Testis (tissue), 2 donors: ENCODE data around the gene RBM22.

Experiments
- POLR2A ChIP-seq: fragments of 450-650 bp; IDR thresholded peaks from one replicate; pipeline ENCODE4 v1.6.1; 2017; ENCODE audit warnings: antibody characterized with exemption, mild to moderate bottlenecking, moderate library complexity
- TF ChIP-seq, protein P1 (sequence below), 3 experiments: fragments of 450-650 bp in 2 of 3; fragments of 200-600 bp in 1 of 3; sonication (generic) in 1 of 3; IDR thresholded peaks; one replicate each; pipeline ENCODE4 v1.5.1; 2016 to 2019; ENCODE audit warnings: antibody characterized with exemption in 3 of 3, mild to moderate bottlenecking in 2 of 3, moderate library complexity in 1 of 3

DNA sequence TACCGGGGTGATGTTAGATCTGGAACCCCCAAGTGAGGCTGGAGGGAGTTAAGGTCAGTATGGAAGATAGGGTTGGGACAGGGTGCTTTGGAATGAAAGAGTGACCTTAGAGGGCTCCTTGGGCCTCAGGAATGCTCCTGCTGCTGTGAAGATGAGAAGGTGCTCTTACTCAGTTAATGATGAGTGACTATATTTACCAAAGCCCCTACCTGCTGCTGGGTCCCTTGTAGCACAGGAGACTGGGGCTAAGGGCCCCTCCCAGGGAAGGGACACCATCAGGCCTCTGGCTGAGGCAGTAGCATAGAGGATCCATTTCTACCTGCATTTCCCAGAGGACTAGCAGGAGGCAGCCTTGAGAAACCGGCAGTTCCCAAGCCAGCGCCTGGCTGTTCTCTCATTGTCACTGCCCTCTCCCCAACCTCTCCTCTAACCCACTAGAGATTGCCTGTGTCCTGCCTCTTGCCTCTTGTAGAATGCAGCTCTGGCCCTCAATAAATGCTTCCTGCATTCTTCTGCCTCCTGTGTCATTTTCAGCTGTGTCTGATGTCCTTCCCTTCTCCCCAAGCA lies 42.1 kb downstream of the RBM22 start:
- TF ChIP-seq, protein P1, sequence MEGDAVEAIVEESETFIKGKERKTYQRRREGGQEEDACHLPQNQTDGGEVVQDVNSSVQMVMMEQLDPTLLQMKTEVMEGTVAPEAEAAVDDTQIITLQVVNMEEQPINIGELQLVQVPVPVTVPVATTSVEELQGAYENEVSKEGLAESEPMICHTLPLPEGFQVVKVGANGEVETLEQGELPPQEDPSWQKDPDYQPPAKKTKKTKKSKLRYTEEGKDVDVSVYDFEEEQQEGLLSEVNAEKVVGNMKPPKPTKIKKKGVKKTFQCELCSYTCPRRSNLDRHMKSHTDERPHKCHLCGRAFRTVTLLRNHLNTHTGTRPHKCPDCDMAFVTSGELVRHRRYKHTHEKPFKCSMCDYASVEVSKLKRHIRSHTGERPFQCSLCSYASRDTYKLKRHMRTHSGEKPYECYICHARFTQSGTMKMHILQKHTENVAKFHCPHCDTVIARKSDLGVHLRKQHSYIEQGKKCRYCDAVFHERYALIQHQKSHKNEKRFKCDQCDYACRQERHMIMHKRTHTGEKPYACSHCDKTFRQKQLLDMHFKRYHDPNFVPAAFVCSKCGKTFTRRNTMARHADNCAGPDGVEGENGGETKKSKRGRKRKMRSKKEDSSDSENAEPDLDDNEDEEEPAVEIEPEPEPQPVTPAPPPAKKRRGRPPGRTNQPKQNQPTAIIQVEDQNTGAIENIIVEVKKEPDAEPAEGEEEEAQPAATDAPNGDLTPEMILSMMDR (IDR thresholded peaks at IDR 0.05): no peak
- no peak for TF ChIP-seq POLR2A
